NK-92 (cell line): ENCODE results near the gene HELT.

Source experiments
- DNase-seq: peaks from one replicate; lab custom pipeline; 2025; ENCODE audit not compliant: unreplicated experiment; lab: John Stamatoyannopoulos, UW

Gene HELT

GRCh38 chr4:185003596-185004351 is 14.5 kb upstream of the HELT start:
- no peak for DNase-seq

- no peak for DNase-seq
These were observed 13.6 kb upstream of the HELT start for GRCh38 chr4:185004562-185005218.

- no peak for DNase-seq
These were observed 13.0 kb upstream of the HELT start for GRCh38 chr4:185005219-185005819.

GRCh38 chr4:185011408-185011807 is 6.9 kb upstream of the HELT start:
- DNase-seq: no peak

- no peak for DNase-seq
These were observed 4.7 kb upstream of the HELT start for GRCh38 chr4:185013417-185014125.

GRCh38 chr4:185015108-185015507 is 3.2 kb upstream of the HELT start:
- DNase-seq: no peak

- no peak for DNase-seq
These were observed 2.0 kb upstream of the HELT start for GRCh38 chr4:185016101-185016940.

GRCh38 chr4:185016946-185017758 is 1.1 kb upstream of the HELT start:
- DNase-seq: no peak

GRCh38 chr4:185018834-185019455 is 655 bp downstream of the HELT start:
- no peak for DNase-seq

- DNase-seq: no peak
These were observed 1.4 kb downstream of the HELT start for GRCh38 chr4:185019456-185020292.

- no peak for DNase-seq
These were observed 2.1 kb downstream of the HELT start for GRCh38 chr4:185020293-185020808.

GRCh38 chr4:185020863-185021761 is 2.8 kb downstream of the HELT start:
- DNase-seq: no peak

GRCh38 chr4:185023471-185023870 is 5.2 kb downstream of the HELT start:
- DNase-seq: no peak

GRCh38 chr4:185028625-185029024 is 10.3 kb downstream of the HELT start:
- DNase-seq: no peak

GRCh38 chr4:185031611-185032010 is 13.3 kb downstream of the HELT start:
- no peak for DNase-seq

- no peak for DNase-seq
These were observed 14.8 kb downstream of the HELT start for GRCh38 chr4:185033072-185033471.

GRCh38 chr4:185033950-185034349 is 15.7 kb downstream of the HELT start:
- DNase-seq: no peak
